Upper lobe of right lung (tissue), 1 donor: ENCODE data around the gene STAT5B. TPM values are rescaled to one million over a fixed set of nuclear protein-coding genes. Genes with fewer than 3 reads are reported as not detected.
A peak's percentile ranks its signal among the peaks of the same experiment; 100 is the strongest.

Source experiments
- ATAC-seq: fragments of 200-7000 bp; cut with Tn5 transposase; one replicate; pipeline ENCODE4 v1.9.1; 2020; ENCODE audit warnings: mild to moderate bottlenecking, moderate library complexity
- DNase-seq: peaks from one replicate; pipeline ENCODE4 v3.0.0-alpha.2; 2020
- H3K27ac ChIP-seq: fragments of 200-600 bp; one replicate; pipeline ENCODE4 v1.8.0; 2022
- H3K27me3 ChIP-seq: fragments of 200-600 bp; one replicate; pipeline ENCODE4 v1.8.0; 2022; ENCODE audit warnings: mild to moderate bottlenecking
- H3K36me3 ChIP-seq: fragments of 200-600 bp; one replicate; pipeline ENCODE4 v1.8.0; 2022
- H3K4me1 ChIP-seq: fragments of 200-600 bp; one replicate; pipeline ENCODE4 v1.8.0; 2022
- H3K4me3 ChIP-seq: fragments of 200-600 bp; one replicate; pipeline ENCODE4 v1.8.0; 2022; ENCODE audit warnings: mild to moderate bottlenecking
- H3K9me3 ChIP-seq: fragments of 200-600 bp; one replicate; pipeline ENCODE4 v1.8.0; 2022
- CTCF ChIP-seq: fragments of 200-600 bp; IDR thresholded peaks from one replicate; pipeline ENCODE4 v1.8.0; 2022; ENCODE audit warnings: antibody characterized with exemption
- intact Hi-C: fragments of 100-400 bp; cut with DNase I; formaldehyde crosslinking; loops from one replicate; pipeline ENCODE4 v1.11.0; 2022
- total RNA-seq: library from RNA; stranded (reverse); fragmentation: NEBNext Ultra II Directional; extraction: Animal tissue kit (Norgen Biotek cat#: 25700); gene quantifications from one replicate; pipeline ENCODE4 v1.2.1, GENCODE V29; 2021
- donor health status: DM: no; HTN: yes; CAD: no; lungs with severe emphysema.

Gene STAT5B
- total RNA-seq, 1 donor from 2014 or later = 71.0 TPM

- Histone ChIP-seq H3K27ac (peak within 1 kb of the TSS; percentile 93), H3K4me1 (peaks cover 25% of the 10 kb centered on the region), H3K36me3 (peaks cover 7% of the 10 kb centered on the region), H3K27me3 (no peaks in the 10 kb centered on the region), H3K9me3 (no peaks in the 10 kb centered on the region), H3K4me3 (peak within 1 kb of the TSS; percentile 71)
- TF ChIP-seq CTCF = no peak
- ATAC-seq (peak; percentile 92), DNase-seq (peak; percentile 95)
- intact Hi-C loops = no loop called here
Observed at GRCh38 chr17:42287977-42288802, 12.0 kb upstream of the STAT5B start, which contains the start of gene STAT5A. Gene STAT5A (plus strand): TSS chr17:42288498. CDS start chr17:42289412, 914 bp downstream.

- DNase-seq = peak; percentile 80
- Histone ChIP-seq H3K27ac (peak overlapping the region; percentile 93), H3K9me3 (no peaks in the 10 kb centered on the region), H3K27me3 (no peaks in the 10 kb centered on the region), H3K36me3 (no peaks in the 10 kb centered on the region), H3K4me1 (peaks cover 25% of the 10 kb centered on the region), H3K4me3 (peak overlapping the region; percentile 71)
- no peak for TF ChIP-seq CTCF
- intact Hi-C loops = no loop called here
- ATAC-seq = peak; percentile 72
Observed at GRCh38 chr17:42287305-42287976, 11.2 kb upstream of the STAT5B start.

- Histone ChIP-seq H3K4me1 (peaks cover 25% of the 10 kb centered on the region), H3K9me3 (no peaks in the 10 kb centered on the region), H3K27ac (peak overlapping the region; percentile 93), H3K36me3 (no peaks in the 10 kb centered on the region), H3K27me3 (no peaks in the 10 kb centered on the region), H3K4me3 (peak overlapping the region; percentile 71)
- intact Hi-C loops = no loop called here
- ATAC-seq (no peak), DNase-seq (peak; percentile 61)
- TF ChIP-seq CTCF = no peak
Observed at GRCh38 chr17:42286411-42287221, 10.4 kb upstream of the STAT5B start.

- TF ChIP-seq CTCF = no peak
- H3K9me3 ChIP-seq = no peaks in the 10 kb centered on the region
- no peak for ATAC-seq
- H3K4me3 ChIP-seq = no peak overlapping the region
- DNase-seq = peak; percentile 26
- H3K27ac ChIP-seq = no peak overlapping the region
- H3K36me3 ChIP-seq = no peaks in the 10 kb centered on the region
- peaks cover 25% of the 10 kb centered on the region for H3K4me1 ChIP-seq
- intact Hi-C loops = no loop called here
- H3K27me3 ChIP-seq = no peaks in the 10 kb centered on the region
Observed at GRCh38 chr17:42285346-42286050, 9.3 kb upstream of the STAT5B start.

GRCh38 chr17:42284566-42284965 is 8.4 kb upstream of the STAT5B start:
- no peak for DNase-seq

More at GRCh38 chr17:42284566-42284965, 8.4 kb upstream of the STAT5B start:
- intact Hi-C loops = no loop called here
- no peak for ATAC-seq
- H3K36me3 ChIP-seq = no peaks in the 10 kb centered on the region
- no peaks in the 10 kb centered on the region for H3K27me3 ChIP-seq
- no peak for TF ChIP-seq CTCF
- no peaks in the 10 kb centered on the region for H3K9me3 ChIP-seq
- no peak overlapping the region for H3K27ac ChIP-seq
- no peak overlapping the region for H3K4me3 ChIP-seq
- H3K4me1 ChIP-seq = peaks cover 18% of the 10 kb centered on the region
